WERI-Rb-1 (cell line): ENCODE measurements around the gene RIN3.

Source experiments
- DNase-seq: peaks from one replicate; pipeline ENCODE4 v3.0.0-alpha.2; 2020
- H3K27ac ChIP-seq: fragments of 250-450 bp; sonication (Bioruptor Pico); 2 replicates; pipeline ENCODE4 v1.5.1; 2020; ENCODE audit warnings: mild to moderate bottlenecking, moderate library complexity
- H3K27me3 ChIP-seq: fragments of 250-450 bp; sonication (Bioruptor Pico); 2 replicates; pipeline ENCODE4 v1.5.1; 2021; ENCODE audit warnings: mild to moderate bottlenecking, low read depth, moderate library complexity; ENCODE audit not compliant: insufficient read depth, severe bottlenecking
- H3K36me3 ChIP-seq: fragments of 250-450 bp; sonication (Bioruptor Pico); 2 replicates; pipeline ENCODE4 v1.5.1; 2020; ENCODE audit warnings: mild to moderate bottlenecking, moderate library complexity
- H3K4me3 ChIP-seq: 2 replicates; pipeline ENCODE4 v1.5.1; 2011; ENCODE audit warnings: low read depth, mild to moderate bottlenecking, control low read depth, low read length
- H3K9me3 ChIP-seq: fragments of 250-450 bp; sonication (Bioruptor Pico); 2 replicates; pipeline ENCODE4 v1.5.1; 2021; ENCODE audit warnings: mild to moderate bottlenecking, moderate library complexity; ENCODE audit not compliant: severe bottlenecking
- TF ChIP-seq, protein P1 (sequence below): IDR thresholded peaks from 2 replicates; pipeline ENCODE4 v1.5.1; 2011; ENCODE audit warnings: low read depth, mild to moderate bottlenecking, control low read depth, inconsistent platforms, low read length

The RIN3 gene

DNA sequence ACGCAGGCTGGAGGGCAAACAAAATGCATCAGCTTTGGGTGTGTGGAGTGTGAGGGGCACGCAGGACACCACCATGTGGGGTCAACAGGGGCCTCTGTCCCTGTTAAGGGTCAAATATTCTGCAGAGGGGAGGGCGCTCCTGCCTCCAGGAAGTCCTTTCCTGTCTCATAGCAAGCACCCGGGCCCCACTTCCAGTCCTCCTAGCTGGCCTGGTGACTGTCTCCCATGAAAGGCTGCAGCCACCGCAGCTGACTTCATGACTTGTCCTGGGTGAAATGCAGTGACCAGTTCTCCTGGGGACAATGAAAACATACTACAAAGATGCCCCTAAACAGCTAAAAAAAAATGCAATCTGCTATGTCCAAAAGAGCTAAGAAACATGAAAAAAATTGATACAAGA, 181.2 kb downstream of the RIN3 start:
- H3K9me3 ChIP-seq: no peaks in the 10 kb centered on the region
- H3K4me3 ChIP-seq: no peak overlapping the region
- no peaks in the 10 kb centered on the region for H3K27me3 ChIP-seq
- TF ChIP-seq, protein P1, sequence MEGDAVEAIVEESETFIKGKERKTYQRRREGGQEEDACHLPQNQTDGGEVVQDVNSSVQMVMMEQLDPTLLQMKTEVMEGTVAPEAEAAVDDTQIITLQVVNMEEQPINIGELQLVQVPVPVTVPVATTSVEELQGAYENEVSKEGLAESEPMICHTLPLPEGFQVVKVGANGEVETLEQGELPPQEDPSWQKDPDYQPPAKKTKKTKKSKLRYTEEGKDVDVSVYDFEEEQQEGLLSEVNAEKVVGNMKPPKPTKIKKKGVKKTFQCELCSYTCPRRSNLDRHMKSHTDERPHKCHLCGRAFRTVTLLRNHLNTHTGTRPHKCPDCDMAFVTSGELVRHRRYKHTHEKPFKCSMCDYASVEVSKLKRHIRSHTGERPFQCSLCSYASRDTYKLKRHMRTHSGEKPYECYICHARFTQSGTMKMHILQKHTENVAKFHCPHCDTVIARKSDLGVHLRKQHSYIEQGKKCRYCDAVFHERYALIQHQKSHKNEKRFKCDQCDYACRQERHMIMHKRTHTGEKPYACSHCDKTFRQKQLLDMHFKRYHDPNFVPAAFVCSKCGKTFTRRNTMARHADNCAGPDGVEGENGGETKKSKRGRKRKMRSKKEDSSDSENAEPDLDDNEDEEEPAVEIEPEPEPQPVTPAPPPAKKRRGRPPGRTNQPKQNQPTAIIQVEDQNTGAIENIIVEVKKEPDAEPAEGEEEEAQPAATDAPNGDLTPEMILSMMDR: no peak
- H3K27ac ChIP-seq: no peak overlapping the region
- DNase-seq: no peak
- no peaks in the 10 kb centered on the region for H3K36me3 ChIP-seq

DNA sequence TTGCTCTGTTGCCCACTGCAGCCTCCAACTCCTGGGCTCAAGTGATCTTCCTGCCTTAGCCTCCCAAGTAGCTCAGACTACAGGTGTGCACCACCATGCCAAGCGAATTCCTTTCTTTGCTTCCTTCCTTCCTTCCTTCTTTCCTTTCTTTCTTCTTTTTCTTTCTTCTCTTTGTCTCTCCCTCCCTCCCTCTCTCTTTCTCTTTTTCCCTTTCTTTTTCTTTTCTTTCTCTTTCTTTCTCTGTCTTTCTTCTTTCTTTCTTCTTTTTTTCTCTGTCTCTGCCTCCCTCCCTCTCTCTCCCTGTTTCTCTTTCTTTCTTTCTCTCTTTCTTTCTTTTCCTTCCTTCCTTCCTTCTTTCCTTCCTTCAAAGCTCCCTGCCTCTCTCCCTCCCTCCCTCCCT, 182.0 kb downstream of the RIN3 start:
- H3K36me3 ChIP-seq: no peaks in the 10 kb centered on the region
- TF ChIP-seq, protein P1: no peak

DNA sequence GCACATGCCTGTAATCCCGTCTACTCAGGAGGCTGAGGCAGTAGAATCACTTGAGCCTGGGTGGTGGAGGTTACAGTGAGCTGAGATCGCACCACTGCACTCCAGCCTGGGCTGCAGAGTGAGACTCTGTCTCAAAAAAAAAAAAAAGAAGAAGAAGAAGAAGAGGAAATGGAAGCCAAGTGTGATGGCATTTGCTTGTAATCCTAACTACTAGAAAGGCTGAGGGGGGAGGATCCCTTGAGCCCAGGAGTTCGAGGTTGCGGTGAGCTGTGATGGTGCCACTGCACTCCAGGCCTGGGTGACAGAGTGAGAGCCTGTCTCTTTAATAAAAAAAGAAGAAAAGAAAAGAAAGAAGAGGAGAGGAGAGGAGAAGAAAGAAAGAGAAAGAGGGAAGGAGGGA, 182.8 kb downstream of the RIN3 start:
- Histone ChIP-seq H3K36me3 (no peaks in the 10 kb centered on the region), H3K9me3 (no peaks in the 10 kb centered on the region), H3K27me3 (no peaks in the 10 kb centered on the region), H3K27ac (no peak overlapping the region), H3K4me3 (no peak overlapping the region)
- DNase-seq: no peak
- TF ChIP-seq, protein P1: no peak

More for the DNA sequence above, 182.0 kb downstream of the RIN3 start:
- Histone ChIP-seq H3K27me3 (no peaks in the 10 kb centered on the region), H3K4me3 (no peak overlapping the region), H3K27ac (no peak overlapping the region), H3K9me3 (no peaks in the 10 kb centered on the region)
- DNase-seq: no peak

DNA sequence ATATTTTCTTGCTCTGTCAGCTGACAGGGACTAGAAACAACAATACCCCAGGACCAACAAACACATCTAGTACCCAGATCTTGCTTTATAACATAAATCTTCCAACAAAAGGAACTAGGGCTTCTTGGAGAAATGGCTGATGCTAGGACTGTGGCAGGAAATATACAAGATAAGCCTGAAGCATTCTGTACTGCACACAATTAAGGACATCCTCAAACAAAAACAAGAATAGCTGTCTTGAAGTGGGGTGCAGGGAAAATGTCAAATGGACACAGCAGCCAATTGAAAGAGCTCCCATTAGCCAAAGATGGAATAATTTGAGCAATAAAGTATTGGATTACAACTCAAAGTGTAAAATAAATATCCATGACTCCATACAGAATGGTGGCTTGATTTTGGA, 184.8 kb downstream of the RIN3 start:
- H3K4me3 ChIP-seq: no peak overlapping the region
- H3K27ac ChIP-seq: no peak overlapping the region
- TF ChIP-seq, protein P1: no peak
- no peaks in the 10 kb centered on the region for H3K9me3 ChIP-seq
- DNase-seq: no peak
- no peaks in the 10 kb centered on the region for H3K27me3 ChIP-seq
- H3K36me3 ChIP-seq: peaks cover 3% of the 10 kb centered on the region; the same call in 1 of the 2 replicates

DNA sequence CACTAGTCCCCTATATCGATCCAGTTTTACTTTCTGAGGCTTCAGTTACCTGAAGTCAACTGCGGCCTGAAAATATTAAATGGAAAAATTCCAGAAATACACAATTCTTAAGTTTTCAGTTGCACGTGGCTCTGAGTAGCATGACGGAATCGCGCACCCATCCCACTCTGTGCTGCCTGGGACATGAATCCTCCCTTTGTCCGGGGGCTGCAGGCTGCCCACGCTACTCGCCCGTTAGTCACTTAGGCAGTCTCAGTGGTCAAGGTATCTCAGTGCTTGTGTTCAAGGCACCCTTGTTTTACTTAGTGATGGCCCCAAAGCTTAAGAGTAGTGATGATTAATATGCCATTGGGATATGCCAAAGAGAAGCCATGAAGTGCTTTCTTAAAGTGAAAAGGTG, 188.2 kb downstream of the RIN3 start:
- H3K36me3 ChIP-seq: peaks cover 23% of the 10 kb centered on the region
- no peak for DNase-seq
- no peaks in the 10 kb centered on the region for H3K27me3 ChIP-seq
- H3K4me3 ChIP-seq: no peak overlapping the region
- no peak overlapping the region for H3K27ac ChIP-seq
- no peaks in the 10 kb centered on the region for H3K9me3 ChIP-seq
- TF ChIP-seq, protein P1: no peak

DNA sequence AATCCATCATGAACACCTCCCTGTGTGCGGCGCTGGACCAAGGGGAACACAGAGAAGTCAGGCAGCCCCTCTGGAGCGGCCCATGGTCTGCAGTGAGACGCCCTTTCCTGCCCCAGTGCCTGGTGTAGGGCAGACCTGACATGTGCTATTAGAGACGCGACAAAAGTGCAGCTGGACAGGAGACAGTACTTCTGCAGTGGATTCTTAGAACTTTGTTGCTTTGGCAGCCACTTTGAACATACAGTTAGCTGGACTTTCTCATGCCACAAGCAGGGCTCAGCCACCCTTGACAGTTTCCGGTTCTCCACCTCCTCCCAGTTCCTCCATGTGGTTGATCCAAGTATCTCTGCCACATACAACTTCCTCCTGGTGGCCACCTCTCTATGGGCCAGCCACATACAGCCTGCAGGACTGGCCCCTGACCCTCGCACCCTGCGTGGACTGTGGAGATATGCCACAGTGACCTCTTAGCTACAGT, 188.9 kb downstream of the RIN3 start:
- no peaks in the 10 kb centered on the region for H3K9me3 ChIP-seq
- no peak overlapping the region for H3K27ac ChIP-seq
- H3K36me3 ChIP-seq: peaks cover 23% of the 10 kb centered on the region
- H3K4me3 ChIP-seq: no peak overlapping the region
- no peak for DNase-seq
- no peaks in the 10 kb centered on the region for H3K27me3 ChIP-seq
- TF ChIP-seq, protein P1: no peak
